Right renal pelvis (tissue), 4 donors: ENCODE results near the gene COMTD1. TPM values are rescaled to one million over a fixed set of nuclear protein-coding genes. Genes with fewer than 3 reads are reported as not detected.

Source experiments
- DNase-seq, 4 donors: peaks; one replicate each; pipeline ENCODE4 v3.0.0-alpha.2; 2013; ENCODE audit warnings: low read depth in 4 of 4, low spot score in 3 of 4, missing footprints in 1 of 4
- polyA plus RNA-seq, 4 donors: library from polyadenylated mRNA; unstranded; fragments of 120-200 nt; gene quantifications; one replicate each; pipeline ENCODE4 v1.2.1, GENCODE V29; 2013; ENCODE audit not compliant: insufficient read length in 4 of 4

COMTD1 gene
- polyA plus RNA-seq = 10 to 100 TPM in 1 of 4 donors, 1 to 10 TPM in 3; 5.4 to 12.3 (median 8.0) TPM

- peak; percentile 71 to 83 (median 76) for DNase-seq
Observed at GRCh38 chr10:75235375-75236177, at the start of gene COMTD1. Gene COMTD1, minus strand, starts transcription at chr10:75235957. Its CDS starts 29 bp downstream, at chr10:75235928.

- peak; percentile 66 to 86 (median 78) for DNase-seq
Observed at GRCh38 chr10:75283671-75284470, 48.1 kb upstream of the COMTD1 start.

GRCh38 chr10:75283078-75283670 lies 47.4 kb upstream of the COMTD1 start:
- peak in 1 of 4 donors; percentile 60 for DNase-seq

GRCh38 chr10:75281974-75282373 lies 46.2 kb upstream of the COMTD1 start:
- DNase-seq = no peak

GRCh38 chr10:75280236-75280635 lies 44.5 kb upstream of the COMTD1 start:
- DNase-seq = no peak

- no peak for DNase-seq
Observed at GRCh38 chr10:75276069-75276872, 40.5 kb upstream of the COMTD1 start.

- no peak for DNase-seq
Observed at GRCh38 chr10:75272896-75273295, 37.1 kb upstream of the COMTD1 start.

GRCh38 chr10:75272094-75272493 lies 36.3 kb upstream of the COMTD1 start:
- DNase-seq = no peak

GRCh38 chr10:75269605-75270004 lies 33.8 kb upstream of the COMTD1 start:
- DNase-seq = no peak

GRCh38 chr10:75266945-75267344 lies 31.2 kb upstream of the COMTD1 start:
- DNase-seq = no peak

- DNase-seq = no peak
Observed at GRCh38 chr10:75265856-75266255, 30.1 kb upstream of the COMTD1 start.

- no peak for DNase-seq
Observed at GRCh38 chr10:75263806-75264205, 28.0 kb upstream of the COMTD1 start.

GRCh38 chr10:75261813-75262705 lies 26.3 kb upstream of the COMTD1 start:
- no peak for DNase-seq

- DNase-seq = no peak
Observed at GRCh38 chr10:75260990-75261389, 25.2 kb upstream of the COMTD1 start.

- no peak for DNase-seq
Observed at GRCh38 chr10:75254739-75255138, 19.0 kb upstream of the COMTD1 start.

GRCh38 chr10:75253281-75254220 lies 17.8 kb upstream of the COMTD1 start:
- no peak for DNase-seq

- DNase-seq = no peak
Observed at GRCh38 chr10:75250934-75251333, 15.2 kb upstream of the COMTD1 start.

- DNase-seq = no peak
Observed at GRCh38 chr10:75247797-75248196, 12.0 kb upstream of the COMTD1 start.
